ENCODE data around the gene OLFML1. TPM values are rescaled to one million over a fixed set of nuclear protein-coding genes. Genes with fewer than 3 reads are reported as not detected.

OLFML1 gene
- total RNA-seq, 1 experiment from 2014 or later: not detected

- TF ChIP-seq ETV6 (CRISPR knock-in tag; IDR thresholded peaks at IDR 0.05): no peak
- Mint-ChIP-seq H3K27ac (no peak overlapping the region), H3K4me3 (no peak overlapping the region), H3K36me3 (no peaks in the 10 kb centered on the region), H3K27me3 (ENCODE audit: low read depth) (no peaks in the 10 kb centered on the region), H3K4me1 (peaks cover 30% of the 10 kb centered on the region), H3K9me3 (0 out of 2 replicates have a peak, but pooled peaks cover 4% of the 10 kb centered on the region)
- POLR2A ChIA-PET: no interaction called here
- ATAC-seq: no peak
- CTCF ChIA-PET: interaction anchor here (1.0 kb wide), 2 partner anchors 23 to 175 kb away, joined by 4 read pairs; no protein-coding TSS in a partner anchor
- no peak for DNase-seq (ENCODE audit: low spot score)
These were observed 4.7 kb downstream of the OLFML1 start for GRCh38 chr11:7490054-7490453.

GRCh38 chr11:7490535-7490934 lies 5.2 kb downstream of the OLFML1 start:
- ChIA-PET CTCF (interaction anchor here (1.0 to 1.5 kb wide), 3 partner anchors 22 to 175 kb away, joined by 4 read pairs; no protein-coding TSS in a partner anchor), POLR2A (no interaction called here)
- ATAC-seq: peak; percentile 34; the same call in 1 of the 2 replicates
- TF ChIP-seq NFATC4 (CRISPR knock-in tag; IDR thresholded peaks at IDR 0.05) (no peak), ZBTB43 (CRISPR knock-in tag; IDR thresholded peaks at IDR 0.05) (no peak), SOX15 (CRISPR knock-in tag; IDR thresholded peaks at IDR 0.05) (no peak), TP53 (CRISPR knock-in tag; IDR thresholded peaks at IDR 0.05) (no peak), ZNF138 (CRISPR knock-in tag; conservative IDR thresholded peaks at IDR 0.05) (no peak), IRF1 (CRISPR knock-in tag; IDR thresholded peaks at IDR 0.05) (no peak)
- peaks cover 26% of the 10 kb centered on the region for H3K4me1 Mint-ChIP-seq
- no peak overlapping the region for H3K4me3 Mint-ChIP-seq
- H3K27ac Mint-ChIP-seq: no peak overlapping the region
- H3K9me3 Mint-ChIP-seq: 0 out of 2 replicates have a peak, but pooled peaks cover 4% of the 10 kb centered on the region
- no peak for DNase-seq (ENCODE audit: low spot score)
- H3K27me3 Mint-ChIP-seq (ENCODE audit: low read depth): no peaks in the 10 kb centered on the region
- no peaks in the 10 kb centered on the region for H3K36me3 Mint-ChIP-seq

GRCh38 chr11:7492253-7492652 lies 6.9 kb downstream of the OLFML1 start:
- Mint-ChIP-seq H3K4me3 (no peak overlapping the region), H3K9me3 (0 out of 2 replicates have a peak, but pooled peaks cover 4% of the 10 kb centered on the region), H3K36me3 (no peaks in the 10 kb centered on the region), H3K27me3 (ENCODE audit: low read depth) (no peaks in the 10 kb centered on the region), H3K27ac (no peak overlapping the region), H3K4me1 (peaks cover 26% of the 10 kb centered on the region)
- no peak for DNase-seq (ENCODE audit: low spot score)
- POLR2A ChIA-PET: no interaction called here
- CTCF ChIA-PET: no interaction called here
- ATAC-seq: no peak
- TF ChIP-seq ZNF138 (CRISPR knock-in tag; conservative IDR thresholded peaks at IDR 0.05): no peak
- no peak for TF ChIP-seq CREM (CRISPR knock-in tag; IDR thresholded peaks at IDR 0.05)
- TF ChIP-seq ZBTB43 (CRISPR knock-in tag; IDR thresholded peaks at IDR 0.05): no peak
- no peak for TF ChIP-seq E2F4 (CRISPR knock-in tag; IDR thresholded peaks at IDR 0.05; ENCODE audit: borderline replicate concordance, low read depth)
- no peak for TF ChIP-seq ATF2 (CRISPR knock-in tag; IDR thresholded peaks at IDR 0.05; ENCODE audit: borderline replicate concordance, low read depth)
- no peak for TF ChIP-seq ZNF425 (CRISPR knock-in tag; conservative IDR thresholded peaks at IDR 0.05)
- no peak for TF ChIP-seq PREB (CRISPR knock-in tag; IDR thresholded peaks at IDR 0.05; ENCODE audit: borderline replicate concordance)
- no peak for TF ChIP-seq TCF7 (CRISPR knock-in tag; IDR thresholded peaks at IDR 0.05; ENCODE audit: low read depth)
- no peak for TF ChIP-seq PRDM15 (CRISPR knock-in tag; IDR thresholded peaks at IDR 0.05)
- TF ChIP-seq CBFB (CRISPR knock-in tag; IDR thresholded peaks at IDR 0.05; ENCODE audit: low read depth): no peak
